K562 (cell line): Measurements from ENCODE around the gene CD34. TPM values are rescaled to one million over a fixed set of nuclear protein-coding genes. Genes with fewer than 3 reads are reported as not detected.

Experiments used
- ATAC-seq: fragments of 200-7000 bp; cut with Tn5 transposase; 3 replicates; pipeline ENCODE4 v1.9.1; 2020; ENCODE audit warnings: moderate library complexity
- BruUV-seq: library from RNA; stranded (reverse); fragments of 400-500 nt; replicated peaks from 2 replicates; lab custom pipeline; 2021; lab: Mats Ljungman, UMichigan
- CTCF ChIA-PET: fragments of 300-600 bp; formaldehyde crosslinking; extraction: SDS; loops from one replicate; lab custom pipeline; 2021; ENCODE audit warnings: low intra/inter-chr PET ratio; lab: Yijun Ruan, JAX
- POLR2A ChIA-PET: fragments of 300-600, 350-650 bp; sonication (Branson Sonifier 250); formaldehyde crosslinking; extraction: SDS; loops from one replicate; lab custom pipeline; 2021; ENCODE audit warnings: antibody characterized with exemption, inconsistent platforms; lab: Yijun Ruan, JAX
- DNase-seq, 4 experiments: peaks; one replicate each; pipeline versions ENCODE4 v3.0.0 to v3.0.0-alpha.2; 2011 to 2018; ENCODE audit warnings: low spot score in 3 of 4, mixed read lengths in 3 of 4; ENCODE audit errors: extremely low read depth in 1 of 4
- FAIRE-seq: peaks from 2 replicates; lab custom pipeline; 2011; peaks lifted over from hg19 to GRCh38; lab: Jason Lieb, UNC
- H2AFZ ChIP-seq: 2 replicates; pipeline ENCODE4 v1.6.0; 2011; ENCODE audit warnings: low read depth, low read length, control low read depth, inconsistent platforms
- H3K27ac ChIP-seq: fragments of 200-600 bp; 3 replicates; pipeline ENCODE4 v1.8.0; 2011; ENCODE audit warnings: low read depth, mild to moderate bottlenecking, control low read depth, inconsistent platforms, low read length, moderate library complexity, mixed read lengths; ENCODE audit errors: extremely low read depth
- H3K27me3 ChIP-seq, 2 experiments: fragments of 300-600 bp in 1 of 2; 2 replicates in 1 of 2; 3 replicates in 1 of 2; pipeline versions ENCODE4 v1.6.0 to v1.8.0; 2011; ENCODE audit warnings: inconsistent platforms in 2 of 2, low read length in 2 of 2, mild to moderate bottlenecking in 1 of 2, mixed read lengths in 1 of 2, moderate library complexity in 1 of 2; ENCODE audit not compliant: control insufficient read depth in 2 of 2, insufficient read depth in 2 of 2
- H3K36me3 ChIP-seq: fragments of 300-600 bp; 3 replicates; pipeline ENCODE4 v1.8.0; 2011; ENCODE audit warnings: mild to moderate bottlenecking, low read length, inconsistent platforms; ENCODE audit not compliant: control insufficient read depth, insufficient read depth
- H3K4me1 ChIP-seq, 2 experiments: fragments of 200-600 bp in 1 of 2; replicated peaks in 1 of 2; 2 replicates in 1 of 2; 3 replicates in 1 of 2; pipeline versions ENCODE4 v1.5.1 to v1.8.0; 2011; ENCODE audit warnings: inconsistent platforms in 2 of 2, low read length in 2 of 2, mild to moderate bottlenecking in 1 of 2, mixed read lengths in 1 of 2, moderate library complexity in 1 of 2; ENCODE audit not compliant: control insufficient read depth in 2 of 2, insufficient read depth in 2 of 2
- H3K4me2 ChIP-seq: 2 replicates; pipeline ENCODE4 v1.6.1; 2011; ENCODE audit warnings: low read length, control low read depth, inconsistent platforms, mixed read lengths; ENCODE audit not compliant: insufficient read depth
- H3K4me3 ChIP-seq: fragments of 200-600 bp; sonication (generic), shearing (Covaris generic); 2 replicates; pipeline ENCODE4 v1.5.1; 2016; ENCODE audit warnings: control low read depth, inconsistent platforms
- H3K79me2 ChIP-seq: fragments of 200-600 bp; 3 replicates; pipeline ENCODE4 v1.8.0; 2011; ENCODE audit warnings: low read length, inconsistent platforms; ENCODE audit not compliant: control insufficient read depth, insufficient read depth
- H3K9ac ChIP-seq, 2 experiments: 2 replicates each; pipeline versions ENCODE4 v1.6.0 to v1.6.1; 2011; ENCODE audit warnings: low read depth in 2 of 2, low read length in 2 of 2, control low read depth in 1 of 2, inconsistent platforms in 1 of 2, mild to moderate bottlenecking in 1 of 2, mixed read lengths in 1 of 2; ENCODE audit not compliant: insufficient read depth in 1 of 2
- H3K9me1 ChIP-seq: one replicate; pipeline ENCODE4 v1.6.0; 2011; ENCODE audit warnings: inconsistent platforms, mild to moderate bottlenecking, low read length, moderate library complexity; ENCODE audit not compliant: control insufficient read depth, insufficient read depth
- H3K9me3 ChIP-seq: replicated peaks from 2 replicates; pipeline ENCODE4 v1.5.1; 2011; ENCODE audit warnings: low read depth, low read length, inconsistent platforms; ENCODE audit not compliant: control insufficient read depth, insufficient read depth
- H4K20me1 ChIP-seq: replicated peaks from 2 replicates; pipeline ENCODE4 v1.6.1; 2011; ENCODE audit warnings: low read length, inconsistent platforms, mixed read lengths; ENCODE audit not compliant: control insufficient read depth, insufficient read depth
- ARHGAP35 ChIP-seq: fragments of 450-650 bp; IDR thresholded peaks from 2 replicates; pipeline ENCODE4 v1.6.1; 2018; ENCODE audit not compliant: partially characterized antibody
- C11orf30 ChIP-seq: fragments of 450-650 bp; IDR thresholded peaks from 2 replicates; pipeline ENCODE4 v1.6.1; 2016; ENCODE audit warnings: low read depth, mild to moderate bottlenecking
- ETV6 ChIP-seq, 3 experiments: fragments of 150-350 bp in 1 of 3; sonication (generic) in 1 of 3; formaldehyde crosslinking in 1 of 3; IDR thresholded peaks; 2 replicates each; pipeline versions ENCODE4 v1.6.1 to v1.8.0; 2014 to 2022; ENCODE audit warnings: borderline replicate concordance in 2 of 3, low read depth in 2 of 3, antibody characterized with exemption in 1 of 3, low read length in 1 of 3, mild to moderate bottlenecking in 1 of 3, missing genetic modification reagents in 1 of 3
- PPARD ChIP-seq: fragments of 250-450 bp; sonication (Bioruptor Pico); IDR thresholded peaks from 2 replicates; pipeline ENCODE4 v1.8.0; 2022; ENCODE audit warnings: inconsistent platforms, mild to moderate bottlenecking, moderate library complexity
- SOX6 ChIP-seq: fragments of 450-650 bp; IDR thresholded peaks from 2 replicates; pipeline ENCODE4 v1.6.1; 2014; ENCODE audit warnings: mild to moderate bottlenecking
- TCF7L2 ChIP-seq: fragments of 150-350 bp; IDR thresholded peaks from 2 replicates; pipeline ENCODE4 v1.6.1; 2016; ENCODE audit warnings: low read depth, mild to moderate bottlenecking, low read length, moderate library complexity
- ZNF586 ChIP-seq: fragments of 450-650 bp; formaldehyde crosslinking; conservative IDR thresholded peaks from 2 replicates; pipeline ENCODE4 v1.4.0; 2020; ENCODE audit warnings: mild to moderate bottlenecking, moderate library complexity
- WGBS: fragments of 100-300 bp; shearing (Covaris generic); methylation state at CpG from one replicate; pipeline ENCODE4 v1.1.6; 2016; ENCODE audit warnings: low coverage, mixed read lengths; ENCODE audit not compliant: insufficient coverage; ENCODE audit errors: missing lambda C conversion rate; 5-methylcytosine and 5-hydroxymethylcytosine counted together
- in situ Hi-C: fragments of 300-500 bp; cut with MboI; formaldehyde crosslinking; loops from 4 replicates; pipeline ENCODE4 v1.15.0; 2018; ENCODE audit warnings: inconsistent platforms, mixed read lengths
- intact Hi-C: fragments of 100-400 bp; cut with micrococcal nuclease; formaldehyde crosslinking; loops from 2 replicates; pipeline ENCODE4 v1.14.2; 2022
- polyA plus RNA-seq, 8 experiments: library from polyadenylated mRNA; depleted of rRNA in 4 of 8; stranded (reverse) in 5 of 8; unstranded in 3 of 8; fragments of >200 nt; fragmentation: Nextera tagmentation in 2 of 8; fragmentation: Illumina TruSeq in 1 of 8; extraction: Ambion mirVana in 2 of 8; extraction: Trizol in 1 of 8; gene quantifications; 2 replicates each; pipeline versions ENCODE4 v1.2.1 to v1.2.3, GENCODE V29; 2011 to 2014; ENCODE audit warnings: inconsistent platforms in 1 of 8, missing spikeins in 1 of 8
- total RNA-seq, 7 experiments: library from RNA; depleted of rRNA in 6 of 7; stranded (reverse); fragments of >200 nt in 6 of 7; fragmentation: Illumina TruSeq in 2 of 7; extraction: Trizol in 2 of 7; gene quantifications; 2 replicates each; pipeline versions ENCODE4 v1.2.1 to v1.2.3, GENCODE V29; 2011 to 2021; ENCODE audit warnings: low replicate concordance in 1 of 7
- TF ChIP-seq, protein P1 (sequence below), 2 experiments: fragments of 450-650 bp; formaldehyde crosslinking in 1 of 2; IDR thresholded peaks; 2 replicates each; pipeline versions ENCODE4 v1.4.0 to v1.6.1; 2014 to 2020; ENCODE audit warnings: mild to moderate bottlenecking in 2 of 2, borderline replicate concordance in 1 of 2, low read depth in 1 of 2
- TF ChIP-seq, protein P2 (sequence below), 2 experiments: fragments of 200-800 bp in 1 of 2; sonication (Bioruptor generic) in 1 of 2; sonication (generic) in 1 of 2; formaldehyde crosslinking in 1 of 2; IDR thresholded peaks in 1 of 2; conservative IDR thresholded peaks in 1 of 2; 2 replicates each; pipeline versions ENCODE4 v1.5.0 to v1.6.1; 2016 to 2020; ENCODE audit warnings: missing compliant biosample characterization in 1 of 2, missing genetic modification characterization in 1 of 2, missing genetic modification reagents in 1 of 2
- TF ChIP-seq, protein P3 (sequence below): fragments of 450-650 bp; formaldehyde crosslinking; IDR thresholded peaks from 2 replicates; pipeline ENCODE4 v1.4.0; 2020; ENCODE audit warnings: mild to moderate bottlenecking, moderate library complexity

The CD34 gene
- total and polyA plus RNA-seq, 9 of the 15 experiments (the other 6 are each of a cell fraction or from before 2014, with no cell fraction given): not detected

DNA sequence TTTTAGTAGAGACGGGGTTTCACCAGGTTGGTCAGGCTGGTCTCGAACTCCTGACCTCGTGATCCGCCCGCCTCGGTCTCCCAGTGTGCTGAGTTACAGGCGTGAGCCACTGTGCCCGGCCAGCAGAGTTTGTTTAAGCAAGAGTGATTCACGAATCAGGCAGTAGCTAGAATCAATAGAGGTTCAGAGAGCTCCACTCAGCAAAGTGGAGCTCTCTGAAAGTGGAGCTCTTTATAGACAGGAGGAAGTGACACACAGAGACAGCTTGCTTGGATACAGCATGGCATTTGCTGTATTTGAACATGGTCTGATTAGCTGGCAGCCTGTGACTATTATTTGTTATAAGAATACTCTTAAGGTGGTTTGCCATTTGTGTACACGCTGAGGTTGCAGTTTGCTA lies 27.1 kb upstream of the CD34 start:
- peak overlapping the region; percentile 46 for H2AFZ ChIP-seq
- BruUV-seq: no TSS peak
- intact Hi-C loops: no loop called here
- ChIA-PET POLR2A (interaction anchor here (0.7 to 0.8 kb wide), 2 partner anchors 8 to 62 kb away, joined by 3 read pairs; no protein-coding TSS in a partner anchor), CTCF (no interaction called here)
- no peaks in the 10 kb centered on the region for H4K20me1 ChIP-seq
- DNase-seq (no peak), FAIRE-seq (no peak), ATAC-seq (no peak)
- H3K4me2 ChIP-seq: no peak overlapping the region
- peaks cover 7 to 19% of the 10 kb centered on the region in 2 experiments; a peak in 3 of 5 replicates for H3K4me1 ChIP-seq
- WGBS: 53% methylated on average over 10 of the region's 10 CpGs
- H3K9ac ChIP-seq: no peak overlapping the region
- no peaks in the 10 kb centered on the region for H3K27me3 ChIP-seq
- no peak overlapping the region for H3K27ac ChIP-seq
- H3K9me3 ChIP-seq: peaks cover 13% of the 10 kb centered on the region
- H3K36me3 ChIP-seq: no peaks in the 10 kb centered on the region
- in situ Hi-C loops: no loop called here
- H3K9me1 ChIP-seq: no peaks in the 10 kb centered on the region
- H3K79me2 ChIP-seq: no peaks in the 10 kb centered on the region
- H3K4me3 ChIP-seq: no peak overlapping the region
- TF ChIP-seq ETV6 (IDR thresholded peaks at IDR 0.05; ENCODE audit: borderline replicate concordance in 1 of 2, low read depth in 2 of 2, low read length in 1 of 2): no peak
- no peak for TF ChIP-seq ETV6 (CRISPR knock-in tag; IDR thresholded peaks at IDR 0.05; ENCODE audit: borderline replicate concordance)
- no peak for TF ChIP-seq TCF7L2
- no peak for TF ChIP-seq C11orf30
- TF ChIP-seq PPARD (CRISPR knock-in tag): no peak
- TF ChIP-seq, protein P1, sequence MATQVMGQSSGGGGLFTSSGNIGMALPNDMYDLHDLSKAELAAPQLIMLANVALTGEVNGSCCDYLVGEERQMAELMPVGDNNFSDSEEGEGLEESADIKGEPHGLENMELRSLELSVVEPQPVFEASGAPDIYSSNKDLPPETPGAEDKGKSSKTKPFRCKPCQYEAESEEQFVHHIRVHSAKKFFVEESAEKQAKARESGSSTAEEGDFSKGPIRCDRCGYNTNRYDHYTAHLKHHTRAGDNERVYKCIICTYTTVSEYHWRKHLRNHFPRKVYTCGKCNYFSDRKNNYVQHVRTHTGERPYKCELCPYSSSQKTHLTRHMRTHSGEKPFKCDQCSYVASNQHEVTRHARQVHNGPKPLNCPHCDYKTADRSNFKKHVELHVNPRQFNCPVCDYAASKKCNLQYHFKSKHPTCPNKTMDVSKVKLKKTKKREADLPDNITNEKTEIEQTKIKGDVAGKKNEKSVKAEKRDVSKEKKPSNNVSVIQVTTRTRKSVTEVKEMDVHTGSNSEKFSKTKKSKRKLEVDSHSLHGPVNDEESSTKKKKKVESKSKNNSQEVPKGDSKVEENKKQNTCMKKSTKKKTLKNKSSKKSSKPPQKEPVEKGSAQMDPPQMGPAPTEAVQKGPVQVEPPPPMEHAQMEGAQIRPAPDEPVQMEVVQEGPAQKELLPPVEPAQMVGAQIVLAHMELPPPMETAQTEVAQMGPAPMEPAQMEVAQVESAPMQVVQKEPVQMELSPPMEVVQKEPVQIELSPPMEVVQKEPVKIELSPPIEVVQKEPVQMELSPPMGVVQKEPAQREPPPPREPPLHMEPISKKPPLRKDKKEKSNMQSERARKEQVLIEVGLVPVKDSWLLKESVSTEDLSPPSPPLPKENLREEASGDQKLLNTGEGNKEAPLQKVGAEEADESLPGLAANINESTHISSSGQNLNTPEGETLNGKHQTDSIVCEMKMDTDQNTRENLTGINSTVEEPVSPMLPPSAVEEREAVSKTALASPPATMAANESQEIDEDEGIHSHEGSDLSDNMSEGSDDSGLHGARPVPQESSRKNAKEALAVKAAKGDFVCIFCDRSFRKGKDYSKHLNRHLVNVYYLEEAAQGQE (IDR thresholded peaks at IDR 0.05; ENCODE audit: borderline replicate concordance): no peak
- TF ChIP-seq, protein P1 (CRISPR knock-in tag; IDR thresholded peaks at IDR 0.05; ENCODE audit: low read depth): no peak
- TF ChIP-seq ZNF586 (CRISPR knock-in tag): no peak
- TF ChIP-seq SOX6: no peak
- TF ChIP-seq, protein P2, sequence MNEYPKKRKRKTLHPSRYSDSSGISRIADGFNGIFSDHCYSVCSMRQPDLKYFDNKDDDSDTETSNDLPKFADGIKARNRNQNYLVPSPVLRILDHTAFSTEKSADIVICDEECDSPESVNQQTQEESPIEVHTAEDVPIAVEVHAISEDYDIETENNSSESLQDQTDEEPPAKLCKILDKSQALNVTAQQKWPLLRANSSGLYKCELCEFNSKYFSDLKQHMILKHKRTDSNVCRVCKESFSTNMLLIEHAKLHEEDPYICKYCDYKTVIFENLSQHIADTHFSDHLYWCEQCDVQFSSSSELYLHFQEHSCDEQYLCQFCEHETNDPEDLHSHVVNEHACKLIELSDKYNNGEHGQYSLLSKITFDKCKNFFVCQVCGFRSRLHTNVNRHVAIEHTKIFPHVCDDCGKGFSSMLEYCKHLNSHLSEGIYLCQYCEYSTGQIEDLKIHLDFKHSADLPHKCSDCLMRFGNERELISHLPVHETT (CRISPR knock-in tag; conservative IDR thresholded peaks at IDR 0.05 in 1 of 2, IDR thresholded peaks at IDR 0.05 in 1 of 2): no peak
- TF ChIP-seq ARHGAP35: no peak
- TF ChIP-seq, protein P3, sequence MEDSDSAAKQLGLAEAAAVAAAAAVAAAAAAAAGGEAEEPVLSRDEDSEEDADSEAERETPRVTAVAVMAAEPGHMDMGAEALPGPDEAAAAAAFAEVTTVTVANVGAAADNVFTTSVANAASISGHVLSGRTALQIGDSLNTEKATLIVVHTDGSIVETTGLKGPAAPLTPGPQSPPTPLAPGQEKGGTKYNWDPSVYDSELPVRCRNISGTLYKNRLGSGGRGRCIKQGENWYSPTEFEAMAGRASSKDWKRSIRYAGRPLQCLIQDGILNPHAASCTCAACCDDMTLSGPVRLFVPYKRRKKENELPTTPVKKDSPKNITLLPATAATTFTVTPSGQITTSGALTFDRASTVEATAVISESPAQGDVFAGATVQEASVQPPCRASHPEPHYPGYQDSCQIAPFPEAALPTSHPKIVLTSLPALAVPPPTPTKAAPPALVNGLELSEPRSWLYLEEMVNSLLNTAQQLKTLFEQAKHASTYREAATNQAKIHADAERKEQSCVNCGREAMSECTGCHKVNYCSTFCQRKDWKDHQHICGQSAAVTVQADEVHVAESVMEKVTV (CRISPR knock-in tag): no peak
